Measurements from ENCODE around the gene ASAP2. TPM values are rescaled to one million over a fixed set of nuclear protein-coding genes. Genes with fewer than 3 reads are reported as not detected.

ASAP2 gene
- polyA plus RNA-seq, 1 donor from 2014 or later, result 41.0 TPM

- no peaks in the 10 kb centered on the region for H3K9me2 ChIP-seq (ENCODE audit: insufficient read depth, low read length)
- no peaks in the 10 kb centered on the region for H3K79me2 ChIP-seq (replicated peaks; ENCODE audit: insufficient read depth, low read length)
- TF ChIP-seq, protein P1, sequence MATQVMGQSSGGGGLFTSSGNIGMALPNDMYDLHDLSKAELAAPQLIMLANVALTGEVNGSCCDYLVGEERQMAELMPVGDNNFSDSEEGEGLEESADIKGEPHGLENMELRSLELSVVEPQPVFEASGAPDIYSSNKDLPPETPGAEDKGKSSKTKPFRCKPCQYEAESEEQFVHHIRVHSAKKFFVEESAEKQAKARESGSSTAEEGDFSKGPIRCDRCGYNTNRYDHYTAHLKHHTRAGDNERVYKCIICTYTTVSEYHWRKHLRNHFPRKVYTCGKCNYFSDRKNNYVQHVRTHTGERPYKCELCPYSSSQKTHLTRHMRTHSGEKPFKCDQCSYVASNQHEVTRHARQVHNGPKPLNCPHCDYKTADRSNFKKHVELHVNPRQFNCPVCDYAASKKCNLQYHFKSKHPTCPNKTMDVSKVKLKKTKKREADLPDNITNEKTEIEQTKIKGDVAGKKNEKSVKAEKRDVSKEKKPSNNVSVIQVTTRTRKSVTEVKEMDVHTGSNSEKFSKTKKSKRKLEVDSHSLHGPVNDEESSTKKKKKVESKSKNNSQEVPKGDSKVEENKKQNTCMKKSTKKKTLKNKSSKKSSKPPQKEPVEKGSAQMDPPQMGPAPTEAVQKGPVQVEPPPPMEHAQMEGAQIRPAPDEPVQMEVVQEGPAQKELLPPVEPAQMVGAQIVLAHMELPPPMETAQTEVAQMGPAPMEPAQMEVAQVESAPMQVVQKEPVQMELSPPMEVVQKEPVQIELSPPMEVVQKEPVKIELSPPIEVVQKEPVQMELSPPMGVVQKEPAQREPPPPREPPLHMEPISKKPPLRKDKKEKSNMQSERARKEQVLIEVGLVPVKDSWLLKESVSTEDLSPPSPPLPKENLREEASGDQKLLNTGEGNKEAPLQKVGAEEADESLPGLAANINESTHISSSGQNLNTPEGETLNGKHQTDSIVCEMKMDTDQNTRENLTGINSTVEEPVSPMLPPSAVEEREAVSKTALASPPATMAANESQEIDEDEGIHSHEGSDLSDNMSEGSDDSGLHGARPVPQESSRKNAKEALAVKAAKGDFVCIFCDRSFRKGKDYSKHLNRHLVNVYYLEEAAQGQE (IDR thresholded peaks at IDR 0.05; ENCODE audit: borderline replicate concordance), result no peak
- TF ChIP-seq TAF1 (IDR thresholded peaks at IDR 0.05; ENCODE audit: low read depth), result no peak
- TF ChIP-seq RAD21 (conservative IDR thresholded peaks at IDR 0.05), result no peak
- TF ChIP-seq MXI1 (conservative IDR thresholded peaks at IDR 0.05; ENCODE audit: poor library complexity, severe bottlenecking), result no peak
- TF ChIP-seq CTCF (IDR thresholded peaks at IDR 0.05; ENCODE audit: poor library complexity, severe bottlenecking), result no peak
- TF ChIP-seq EZH2 (IDR thresholded peaks at IDR 0.05; ENCODE audit: borderline replicate concordance, insufficient read depth, low read length, poor library complexity, severe bottlenecking), result no peak
- no peak for TF ChIP-seq SMC3 (conservative IDR thresholded peaks at IDR 0.05; ENCODE audit: poor library complexity)
- TF ChIP-seq EP300 (conservative IDR thresholded peaks at IDR 0.05; ENCODE audit: poor library complexity, severe bottlenecking), result no peak
- TF ChIP-seq POLR2AphosphoS5 (IDR thresholded peaks at IDR 0.05), result no peak
- H3F3A ChIP-seq (ENCODE audit: insufficient read depth, low read length, poor library complexity, severe bottlenecking), result no peaks in the 10 kb centered on the region
- no peak overlapping the region for H3K27ac ChIP-seq (ENCODE audit: low read length)
- no peaks in the 10 kb centered on the region for H3K27me3 ChIP-seq (ENCODE audit: insufficient read depth, low read depth, low read length)
- H3K9me3 ChIP-seq (ENCODE audit: low read length), result no peaks in the 10 kb centered on the region
- H3K9ac ChIP-seq (ENCODE audit: low read length), result no peak overlapping the region
- no peak overlapping the region for H3K4me3 ChIP-seq (ENCODE audit: low read length)
- peaks cover 5% of the 10 kb centered on the region for H3K36me3 ChIP-seq (ENCODE audit: insufficient read depth, low read length)
- no peak overlapping the region for H3K4me2 ChIP-seq (ENCODE audit: low read length)
- H4K20me1 ChIP-seq (ENCODE audit: insufficient read depth), result no peaks in the 10 kb centered on the region
- H2AFZ ChIP-seq (ENCODE audit: low read depth, low read length), result no peak overlapping the region
Measured at GRCh38 chr2:9401646-9402371, 195.2 kb downstream of the ASAP2 start.

DNA sequence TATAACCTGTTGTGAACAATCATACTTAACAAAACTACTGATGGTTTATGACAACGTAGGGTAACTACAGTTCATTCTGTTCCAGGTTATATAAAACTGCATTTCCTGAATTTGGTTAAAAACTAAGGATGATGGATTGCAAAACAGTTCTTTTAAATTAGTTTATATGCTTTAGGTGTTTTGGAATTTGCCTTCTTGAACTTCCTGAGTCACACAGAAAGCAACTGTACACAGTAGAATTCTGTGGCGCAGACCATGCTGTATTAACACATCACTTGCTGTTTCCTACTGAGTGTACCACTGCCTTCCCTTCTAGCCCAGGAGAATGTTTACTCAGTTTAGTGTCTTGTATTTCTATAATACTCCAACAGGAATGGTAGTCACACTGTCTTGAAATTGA is 197.3 kb downstream of the ASAP2 start:
- TF ChIP-seq TAF1 (IDR thresholded peaks at IDR 0.05; ENCODE audit: low read depth) (no peak), RAD21 (conservative IDR thresholded peaks at IDR 0.05) (no peak), SMC3 (conservative IDR thresholded peaks at IDR 0.05; ENCODE audit: poor library complexity) (no peak), EP300 (conservative IDR thresholded peaks at IDR 0.05; ENCODE audit: poor library complexity, severe bottlenecking) (no peak), POLR2AphosphoS5 (IDR thresholded peaks at IDR 0.05) (no peak)
- Histone ChIP-seq H3F3A (ENCODE audit: insufficient read depth, low read length, poor library complexity, severe bottlenecking) (no peaks in the 10 kb centered on the region), H3K36me3 (ENCODE audit: insufficient read depth, low read length) (peaks cover 5% of the 10 kb centered on the region), H3K4me3 (ENCODE audit: low read length) (no peak overlapping the region), H3K9me3 (ENCODE audit: low read length) (no peaks in the 10 kb centered on the region), H3K27me3 (ENCODE audit: insufficient read depth, low read depth, low read length) (no peaks in the 10 kb centered on the region), H3K27ac (ENCODE audit: low read length) (no peak overlapping the region), H4K20me1 (ENCODE audit: insufficient read depth) (no peaks in the 10 kb centered on the region), H3K79me2 (replicated peaks; ENCODE audit: insufficient read depth, low read length) (no peaks in the 10 kb centered on the region), H3K4me2 (ENCODE audit: low read length) (no peak overlapping the region), H3K9ac (ENCODE audit: low read length) (no peak overlapping the region), H3K9me2 (ENCODE audit: insufficient read depth, low read length) (no peaks in the 10 kb centered on the region), H2AFZ (ENCODE audit: low read depth, low read length) (no peak overlapping the region)
